Effector memory CD4-positive, alpha-beta T cell (primary cell): ENCODE measurements around the gene CYB561D2.

ENCODE experiments used
- DNase-seq, 3 donors: peaks; one replicate each; pipeline ENCODE4 v3.0.0-alpha.2; 2020
- H3K27ac ChIP-seq: 2 replicates; pipeline ENCODE4 v1.7.0; 2013; ENCODE audit warnings: mild to moderate bottlenecking, low read length, moderate library complexity; ENCODE audit not compliant: insufficient read depth, poor library complexity, severe bottlenecking
- H3K27me3 ChIP-seq: replicated peaks from 2 replicates; pipeline ENCODE4 v1.7.0; 2013; ENCODE audit warnings: mild to moderate bottlenecking, low read length; ENCODE audit not compliant: insufficient read depth, control insufficient read depth, poor library complexity, severe bottlenecking
- H3K36me3 ChIP-seq: 2 replicates; pipeline ENCODE4 v1.7.0; 2013; ENCODE audit warnings: mild to moderate bottlenecking, low read length, moderate library complexity; ENCODE audit not compliant: control insufficient read depth, insufficient read depth
- H3K4me1 ChIP-seq: 2 replicates; pipeline ENCODE4 v1.7.0; 2013; ENCODE audit warnings: low read length, mild to moderate bottlenecking; ENCODE audit not compliant: control insufficient read depth, insufficient read depth, poor library complexity, severe bottlenecking
- H3K4me3 ChIP-seq: 2 replicates; pipeline ENCODE4 v1.7.0; 2013; ENCODE audit warnings: low read length, low read depth, mild to moderate bottlenecking; ENCODE audit not compliant: insufficient read depth, poor library complexity, severe bottlenecking
- H3K9me3 ChIP-seq: 2 replicates; pipeline ENCODE4 v1.7.0; 2013; ENCODE audit warnings: mild to moderate bottlenecking, low read length, moderate library complexity; ENCODE audit not compliant: control insufficient read depth

The CYB561D2 gene

DNA sequence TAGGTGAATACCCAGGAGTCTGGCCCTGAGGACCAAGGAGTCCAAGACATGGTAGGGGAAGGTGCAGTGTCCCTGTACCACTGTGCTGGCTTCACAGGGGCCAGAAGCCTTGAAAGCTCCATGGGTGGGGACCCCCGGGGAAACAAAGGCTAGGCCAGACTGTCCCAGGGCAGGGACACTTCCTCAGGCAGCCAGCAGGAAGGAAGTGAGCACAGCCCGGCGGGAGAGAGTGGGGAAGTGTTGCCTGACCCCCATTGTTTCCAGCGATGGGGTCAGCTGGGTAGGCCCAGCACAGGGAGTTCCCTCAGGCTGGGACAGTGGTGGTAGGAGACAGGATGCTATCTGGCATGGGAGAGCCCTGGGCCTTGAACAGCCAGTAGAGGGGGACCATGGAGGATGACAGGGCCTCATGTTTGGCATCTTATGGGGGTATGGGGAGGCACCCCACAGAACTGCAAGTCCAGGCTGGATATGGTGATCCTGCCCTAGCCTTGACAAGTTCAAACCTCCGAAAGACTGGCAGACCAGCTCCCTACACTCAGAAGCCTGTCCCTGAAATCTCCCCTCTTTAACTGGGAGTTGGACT lies 27.0 kb upstream of the CYB561D2 start:
- no peak overlapping the region for H3K27ac ChIP-seq
- no peak for DNase-seq
- peaks cover 40% of the 10 kb centered on the region for H3K4me1 ChIP-seq
- no peaks in the 10 kb centered on the region for H3K9me3 ChIP-seq
- H3K36me3 ChIP-seq: no peaks in the 10 kb centered on the region
- no peaks in the 10 kb centered on the region for H3K27me3 ChIP-seq
- H3K4me3 ChIP-seq: no peak overlapping the region

DNA sequence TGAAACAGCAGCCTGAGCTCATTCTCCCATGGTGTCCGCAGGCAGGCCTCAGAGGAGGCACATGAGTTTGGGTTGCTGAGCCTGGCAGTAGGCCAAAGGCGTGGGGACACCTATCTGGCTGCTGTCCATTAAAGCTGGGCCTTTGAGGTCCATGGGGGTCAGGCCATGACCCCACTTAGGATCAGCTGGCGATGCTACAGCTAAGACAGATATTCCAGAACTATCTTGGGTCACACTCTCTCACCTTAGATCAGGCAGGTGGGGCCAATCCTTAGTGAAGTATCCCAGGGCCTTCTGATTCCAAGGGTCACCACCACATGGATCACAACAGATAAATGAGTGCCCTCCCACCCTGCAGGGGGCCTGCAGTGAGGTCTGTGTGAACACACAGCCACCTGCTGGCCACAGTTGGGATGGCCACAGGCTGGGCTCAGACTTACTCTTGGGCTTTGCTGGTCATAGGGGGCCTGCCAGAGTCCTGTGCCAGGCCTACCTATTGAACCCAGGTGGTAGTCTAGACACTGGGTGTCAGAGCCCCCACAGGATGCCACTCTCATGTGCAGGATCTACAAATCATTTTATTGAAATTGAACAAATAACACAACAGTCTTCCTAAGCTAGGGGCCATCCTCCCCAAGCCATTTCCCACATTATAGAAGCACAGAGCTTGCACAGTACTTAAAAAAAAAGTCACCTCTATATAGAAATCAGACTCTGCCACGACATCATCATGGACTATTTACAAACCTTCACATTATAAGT lies 26.1 kb upstream of the CYB561D2 start:
- H3K4me1 ChIP-seq: peaks cover 38% of the 10 kb centered on the region

DNA sequence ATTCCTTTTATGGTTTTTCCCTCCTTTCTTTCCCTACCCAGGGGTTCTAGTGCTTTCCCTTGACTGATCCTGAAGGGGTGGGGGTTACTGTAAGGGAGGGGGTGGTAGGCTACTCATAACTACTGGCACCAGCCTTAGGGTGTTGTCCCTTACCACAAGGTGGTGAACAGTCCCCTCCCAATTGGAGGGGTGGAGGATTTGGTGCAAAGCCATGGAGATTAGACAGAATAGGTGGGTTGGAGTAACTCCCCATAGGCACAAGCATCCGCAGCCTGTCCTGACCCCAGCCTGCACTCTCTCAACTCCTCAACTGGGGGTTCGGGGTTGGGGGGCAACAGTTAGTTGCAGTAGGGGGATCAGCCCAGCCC lies 25.6 kb upstream of the CYB561D2 start:
- Histone ChIP-seq H3K27me3 (no peaks in the 10 kb centered on the region), H3K27ac (no peak overlapping the region), H3K4me1 (peaks cover 34% of the 10 kb centered on the region), H3K4me3 (no peak overlapping the region), H3K9me3 (no peaks in the 10 kb centered on the region), H3K36me3 (peaks cover 2% of the 10 kb centered on the region)
- no peak for DNase-seq

More for the DNA sequence above, 26.1 kb upstream of the CYB561D2 start:
- H3K27me3 ChIP-seq: no peaks in the 10 kb centered on the region
- H3K9me3 ChIP-seq: no peaks in the 10 kb centered on the region
- no peak overlapping the region for H3K27ac ChIP-seq
- H3K36me3 ChIP-seq: no peaks in the 10 kb centered on the region
- peak in 2 of 3 donors; percentile 34 to 39 for DNase-seq
- H3K4me3 ChIP-seq: no peak overlapping the region

DNA sequence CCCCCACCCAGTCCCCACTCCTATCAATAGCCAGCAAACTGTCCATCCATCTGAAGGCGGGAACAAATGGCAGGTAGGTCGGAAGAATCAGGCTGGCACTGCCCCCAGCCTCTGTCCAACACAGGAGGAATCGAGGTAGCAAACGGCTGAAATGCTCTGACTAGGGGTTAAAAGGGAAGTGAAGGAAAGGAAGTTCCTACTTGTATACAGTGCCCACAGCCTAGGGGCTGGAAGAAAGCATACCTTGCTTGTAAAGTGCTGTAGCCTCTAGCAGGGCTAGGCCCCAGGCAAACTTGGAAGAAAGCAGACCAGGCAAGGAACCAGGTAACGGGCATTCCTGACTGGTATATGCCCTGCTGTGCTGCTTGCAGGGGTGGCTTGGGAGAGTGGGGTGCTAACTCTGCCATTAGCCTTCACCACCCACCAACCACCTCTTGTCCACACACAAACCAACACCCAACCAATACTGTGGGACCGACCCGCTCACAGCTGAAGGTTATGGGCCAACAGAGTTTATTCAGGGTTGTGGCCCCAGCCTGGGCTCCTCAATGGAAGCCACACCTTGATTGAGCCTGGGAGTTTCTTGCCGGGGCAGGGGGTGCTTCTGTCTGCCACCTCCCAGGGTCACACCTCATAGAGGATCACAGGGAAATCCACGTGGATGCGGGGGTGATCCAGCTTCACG lies 25.0 kb upstream of the CYB561D2 start:
- Histone ChIP-seq H3K36me3 (peaks cover 8% of the 10 kb centered on the region), H3K4me1 (peaks cover 28% of the 10 kb centered on the region), H3K9me3 (no peaks in the 10 kb centered on the region), H3K27ac (no peak overlapping the region), H3K27me3 (no peaks in the 10 kb centered on the region), H3K4me3 (no peak overlapping the region)
- DNase-seq: no peak

DNA sequence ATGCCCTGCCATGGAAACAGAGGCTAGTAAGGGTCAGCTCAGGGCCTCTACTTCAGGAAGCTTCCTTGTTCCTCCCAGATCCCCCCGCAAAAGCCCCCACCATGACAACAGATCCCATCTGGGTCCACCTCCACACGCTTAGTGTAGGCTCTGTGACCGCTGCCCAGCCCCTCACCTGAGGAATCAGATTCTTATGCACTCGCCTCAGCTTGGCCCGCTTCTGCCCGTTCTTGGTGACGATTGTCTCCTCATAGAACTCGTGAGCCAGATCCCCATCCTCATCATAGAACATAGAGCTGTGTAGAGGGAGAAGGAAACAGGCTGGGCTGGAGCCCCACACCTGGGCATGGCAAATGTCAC lies 24.5 kb upstream of the CYB561D2 start:
- Histone ChIP-seq H3K36me3 (peaks cover 13% of the 10 kb centered on the region), H3K27me3 (no peaks in the 10 kb centered on the region), H3K27ac (no peak overlapping the region), H3K4me1 (peaks cover 24% of the 10 kb centered on the region), H3K4me3 (no peak overlapping the region), H3K9me3 (no peaks in the 10 kb centered on the region)
- DNase-seq: no peak

DNA sequence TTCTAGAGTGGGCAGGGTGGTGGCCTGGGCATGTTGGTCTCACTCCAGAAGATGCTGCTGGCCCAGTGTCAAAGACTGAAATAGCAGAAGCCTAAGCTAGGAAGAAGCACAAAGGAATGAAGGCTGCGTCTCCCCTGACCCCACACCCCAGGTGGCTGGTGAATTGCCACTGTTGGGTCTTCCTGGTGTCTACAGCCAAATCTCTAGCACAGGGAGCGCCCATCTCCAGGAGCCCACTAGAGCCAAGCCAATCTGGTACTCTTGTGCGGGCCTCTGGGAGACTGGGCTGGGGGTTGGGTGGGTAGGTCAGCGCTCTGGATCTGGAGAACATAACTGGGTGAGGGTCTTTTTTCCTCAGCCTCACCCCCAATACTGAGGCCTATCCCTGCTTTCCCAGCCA lies 23.5 kb upstream of the CYB561D2 start:
- peaks cover 17% of the 10 kb centered on the region for H3K4me1 ChIP-seq
- H3K27me3 ChIP-seq: no peaks in the 10 kb centered on the region
- peak overlapping the region; percentile 79 for H3K27ac ChIP-seq
- peak overlapping the region; percentile 84 for H3K4me3 ChIP-seq
- DNase-seq: no peak
- H3K36me3 ChIP-seq: peaks cover 23% of the 10 kb centered on the region
- H3K9me3 ChIP-seq: no peaks in the 10 kb centered on the region

DNA sequence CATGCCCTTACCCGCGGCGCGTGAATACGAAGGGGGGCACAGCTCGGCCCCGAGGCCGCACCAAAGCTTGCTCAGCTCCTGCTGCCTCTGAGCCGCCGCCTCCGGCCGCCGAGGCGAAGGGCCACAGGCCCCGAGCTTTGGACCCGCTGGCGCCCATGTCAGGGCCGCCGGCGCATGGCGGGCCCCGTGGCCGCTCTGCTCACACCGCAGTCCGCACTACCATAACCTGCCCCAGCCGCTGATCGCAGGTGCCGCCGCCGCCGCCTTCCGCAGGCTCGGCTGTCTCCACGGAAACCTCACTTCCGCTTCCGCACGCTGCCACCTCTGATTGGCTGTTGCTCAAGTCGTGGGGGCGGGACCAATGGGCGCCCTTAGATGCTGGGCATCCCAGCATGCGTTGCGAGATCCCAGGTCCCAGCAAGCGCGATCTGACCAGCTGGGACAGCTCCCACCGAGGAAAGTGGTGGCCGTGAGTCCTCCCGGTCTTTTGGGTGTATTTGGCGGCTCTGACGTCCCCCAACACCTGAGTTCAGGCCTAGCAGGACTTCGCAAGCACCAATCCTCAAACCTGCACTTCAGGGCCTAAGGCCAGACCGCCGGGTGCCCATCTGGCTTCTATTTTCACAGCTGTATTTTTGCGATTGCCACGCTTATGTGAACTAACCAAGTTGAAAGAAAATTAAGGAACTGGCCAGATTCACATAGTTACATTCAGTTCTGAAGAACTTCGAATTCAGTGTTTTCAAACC lies 22.5 kb upstream of the CYB561D2 start, which contains the start of gene TUSC2:
Gene TUSC2 (minus strand): TSS at position 281 of the 749 bp plus-strand sequence. CDS start 124 bp downstream, at position 157.
- Histone ChIP-seq H3K27me3 (no peaks in the 10 kb centered on the region), H3K4me1 (peaks cover 17% of the 10 kb centered on the region), H3K9me3 (no peaks in the 10 kb centered on the region), H3K4me3 (peak within 1 kb of the TSS; percentile 84), H3K36me3 (peaks cover 25% of the 10 kb centered on the region), H3K27ac (peak within 1 kb of the TSS; percentile 79)
- peak; percentile 90 to 94 (median 91) for DNase-seq

DNA sequence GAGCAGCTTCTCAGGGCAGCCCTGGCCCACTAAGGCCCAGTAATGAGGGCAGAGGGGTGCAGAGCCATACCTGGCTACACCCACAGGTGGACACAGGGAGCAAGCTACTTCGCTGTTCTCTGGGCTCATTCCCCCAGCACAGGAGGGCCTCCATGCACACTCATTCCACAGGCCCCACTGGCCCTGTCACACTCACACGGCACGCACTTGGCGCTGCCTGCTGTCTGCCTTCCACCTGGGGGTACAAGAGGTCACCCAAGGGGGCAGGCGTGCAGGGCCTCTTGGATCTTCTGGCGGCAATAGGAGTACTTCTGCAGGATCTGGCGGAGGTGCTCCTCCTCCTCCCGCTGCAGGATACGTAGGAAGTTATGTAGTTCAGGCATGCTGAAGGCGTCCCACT lies 20.3 kb upstream of the CYB561D2 start:
- H3K9me3 ChIP-seq: no peaks in the 10 kb centered on the region
- no peak for DNase-seq
- peaks cover 33% of the 10 kb centered on the region for H3K4me1 ChIP-seq
- H3K36me3 ChIP-seq: peaks cover 25% of the 10 kb centered on the region
- no peaks in the 10 kb centered on the region for H3K27me3 ChIP-seq
- H3K4me3 ChIP-seq: no peak overlapping the region
- H3K27ac ChIP-seq: no peak overlapping the region

DNA sequence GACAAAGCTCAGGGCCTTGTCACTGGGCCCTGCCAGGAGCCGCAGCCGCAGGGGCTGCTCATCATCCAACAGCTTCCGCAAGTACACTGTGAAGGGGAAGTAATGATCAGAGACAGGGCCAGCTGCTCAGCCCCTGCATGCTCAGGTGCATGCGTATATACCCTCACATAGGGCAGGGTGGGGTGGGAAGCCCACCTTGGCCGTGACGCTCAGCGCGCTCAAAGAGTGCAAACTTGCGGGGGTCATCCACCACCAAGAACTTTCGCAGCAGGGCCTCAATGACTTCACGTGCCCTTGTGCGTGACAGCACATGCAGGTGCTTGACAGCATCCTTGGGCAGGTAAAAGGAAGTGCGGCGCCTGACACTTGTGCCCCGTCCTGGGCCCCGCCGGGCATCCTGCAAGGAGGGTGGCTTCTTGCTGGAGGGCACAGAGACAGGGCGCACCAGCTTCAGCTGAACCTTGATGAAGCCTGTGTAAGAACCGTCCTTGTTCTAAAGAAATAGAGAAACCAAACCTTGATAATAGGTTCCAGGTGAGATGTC lies 19.2 kb upstream of the CYB561D2 start:
- no peaks in the 10 kb centered on the region for H3K27me3 ChIP-seq
- no peak overlapping the region for H3K27ac ChIP-seq
- H3K36me3 ChIP-seq: peaks cover 25% of the 10 kb centered on the region
- peaks cover 41% of the 10 kb centered on the region for H3K4me1 ChIP-seq
- no peak for DNase-seq
- no peaks in the 10 kb centered on the region for H3K9me3 ChIP-seq
- H3K4me3 ChIP-seq: no peak overlapping the region
